Mucosa of stomach (tissue), 1 donor: Measurements from ENCODE around the gene GSTM4.
"Not testable (repeated sequence)": the region's sequence is repeated elsewhere in the genome, so short reads cannot be mapped to it uniquely, and the experiment has no call there.

ENCODE experiments used
- H3K27me3 ChIP-seq: one replicate; pipeline ENCODE4 v1.7.0; 2013; ENCODE audit warnings: mild to moderate bottlenecking, low read length; ENCODE audit not compliant: control insufficient read depth, insufficient read depth
- H3K36me3 ChIP-seq: one replicate; pipeline ENCODE4 v1.7.0; 2013; ENCODE audit warnings: low read length; ENCODE audit not compliant: control insufficient read depth, insufficient read depth
- H3K4me1 ChIP-seq: one replicate; pipeline ENCODE4 v1.7.0; 2013; ENCODE audit warnings: mild to moderate bottlenecking, low read length; ENCODE audit not compliant: control insufficient read depth, insufficient read depth
- H3K4me3 ChIP-seq: one replicate; pipeline ENCODE4 v1.7.0; 2013; ENCODE audit warnings: low read length
- H3K9ac ChIP-seq: one replicate; pipeline ENCODE4 v1.7.0; 2013; ENCODE audit warnings: mild to moderate bottlenecking, low read length, moderate library complexity
- H3K9me3 ChIP-seq: one replicate; pipeline ENCODE4 v1.7.0; 2013; ENCODE audit warnings: mild to moderate bottlenecking, low read length, moderate library complexity; ENCODE audit not compliant: control insufficient read depth
- donor health status: Pancreatic carcinoma.

GSTM4 gene

GRCh38 chr1:109650609-109651008, 5.3 kb upstream of the GSTM4 start:
- Histone ChIP-seq H3K4me1 (peaks cover 7% of the 10 kb centered on the region), H3K9ac (no peak overlapping the region), H3K9me3 (no peaks in the 10 kb centered on the region), H3K27me3 (no peaks in the 10 kb centered on the region), H3K4me3 (no peak overlapping the region), H3K36me3 (no peaks in the 10 kb centered on the region)

GRCh38 chr1:109652402-109652801, 3.5 kb upstream of the GSTM4 start:
- Histone ChIP-seq H3K27me3 (no peaks in the 10 kb centered on the region), H3K9me3 (no peaks in the 10 kb centered on the region), H3K4me1 (peaks cover 7% of the 10 kb centered on the region), H3K36me3 (no peaks in the 10 kb centered on the region), H3K9ac (no peak overlapping the region), H3K4me3 (no peak overlapping the region)

GRCh38 chr1:109653306-109653705, 2.6 kb upstream of the GSTM4 start:
- no peaks in the 10 kb centered on the region for H3K9me3 ChIP-seq
- H3K4me1 ChIP-seq: peaks cover 7% of the 10 kb centered on the region
- H3K27me3 ChIP-seq: no peaks in the 10 kb centered on the region
- H3K9ac ChIP-seq: no peak overlapping the region
- no peak overlapping the region for H3K4me3 ChIP-seq
- H3K36me3 ChIP-seq: no peaks in the 10 kb centered on the region

- no peaks in the 10 kb centered on the region for H3K27me3 ChIP-seq
- no peak overlapping the region for H3K4me3 ChIP-seq
- peaks cover 7% of the 10 kb centered on the region for H3K4me1 ChIP-seq
- H3K9me3 ChIP-seq: no peaks in the 10 kb centered on the region
- no peaks in the 10 kb centered on the region for H3K36me3 ChIP-seq
- H3K9ac ChIP-seq: no peak overlapping the region
Measured at GRCh38 chr1:109654519-109654918, 1.4 kb upstream of the GSTM4 start.

GRCh38 chr1:109657395-109657794, 1.5 kb downstream of the GSTM4 start:
- peaks cover 7% of the 10 kb centered on the region for H3K4me1 ChIP-seq
- H3K9ac ChIP-seq: no peak overlapping the region
- H3K9me3 ChIP-seq: no peaks in the 10 kb centered on the region
- no peaks in the 10 kb centered on the region for H3K36me3 ChIP-seq
- H3K27me3 ChIP-seq: no peaks in the 10 kb centered on the region
- no peak overlapping the region for H3K4me3 ChIP-seq

GRCh38 chr1:109657970-109658369, 2.1 kb downstream of the GSTM4 start:
- no peaks in the 10 kb centered on the region for H3K27me3 ChIP-seq
- no peak overlapping the region for H3K4me3 ChIP-seq
- H3K36me3 ChIP-seq: no peaks in the 10 kb centered on the region
- peaks cover 7% of the 10 kb centered on the region for H3K4me1 ChIP-seq
- H3K9me3 ChIP-seq: no peaks in the 10 kb centered on the region
- no peak overlapping the region for H3K9ac ChIP-seq

GRCh38 chr1:109658533-109659042, 2.7 kb downstream of the GSTM4 start:
- H3K9me3 ChIP-seq: no peaks in the 10 kb centered on the region
- H3K36me3 ChIP-seq: no peaks in the 10 kb centered on the region
- no peak overlapping the region for H3K4me3 ChIP-seq
- no peak overlapping the region for H3K9ac ChIP-seq
- H3K27me3 ChIP-seq: no peaks in the 10 kb centered on the region
- H3K4me1 ChIP-seq: peaks cover 7% of the 10 kb centered on the region

- H3K4me3 ChIP-seq: no peak overlapping the region
- no peak overlapping the region for H3K9ac ChIP-seq
- no peaks in the 10 kb centered on the region for H3K27me3 ChIP-seq
- H3K9me3 ChIP-seq: no peaks in the 10 kb centered on the region
- H3K36me3 ChIP-seq: no peaks in the 10 kb centered on the region
- H3K4me1 ChIP-seq: peaks cover 7% of the 10 kb centered on the region
Measured at GRCh38 chr1:109659145-109659544, 3.2 kb downstream of the GSTM4 start.

- Histone ChIP-seq H3K9me3 (no peaks in the 10 kb centered on the region), H3K4me3 (no peak overlapping the region), H3K36me3 (no peaks in the 10 kb centered on the region), H3K9ac (no peak overlapping the region), H3K4me1 (peaks cover 5% of the 10 kb centered on the region), H3K27me3 (no peaks in the 10 kb centered on the region)
Measured at GRCh38 chr1:109659997-109660690, 4.2 kb downstream of the GSTM4 start.

GRCh38 chr1:109660691-109661026, 4.8 kb downstream of the GSTM4 start:
- H3K4me1 ChIP-seq, H3K9ac ChIP-seq, H3K27me3 ChIP-seq, H3K4me3 ChIP-seq, H3K9me3 ChIP-seq, H3K36me3 ChIP-seq: not testable (repeated sequence)

GRCh38 chr1:109661391-109661790, 5.5 kb downstream of the GSTM4 start:
- Histone ChIP-seq H3K9ac (no peak overlapping the region), H3K36me3 (no peaks in the 10 kb centered on the region), H3K9me3 (no peaks in the 10 kb centered on the region), H3K27me3 (no peaks in the 10 kb centered on the region), H3K4me1 (no peaks in the 10 kb centered on the region), H3K4me3 (no peak overlapping the region)

- no peak overlapping the region for H3K9ac ChIP-seq
- H3K36me3 ChIP-seq: no peaks in the 10 kb centered on the region
- H3K9me3 ChIP-seq: no peaks in the 10 kb centered on the region
- no peaks in the 10 kb centered on the region for H3K4me1 ChIP-seq
- no peak overlapping the region for H3K4me3 ChIP-seq
- H3K27me3 ChIP-seq: no peaks in the 10 kb centered on the region
Measured at GRCh38 chr1:109664671-109665070, 8.8 kb downstream of the GSTM4 start.
